Breast epithelium (tissue), 3 donors: ENCODE data around the gene ALG5.

ENCODE experiments used
- POLR2A ChIP-seq: fragments of 450-650 bp; IDR thresholded peaks from one replicate; pipeline ENCODE4 v1.6.1; 2016; ENCODE audit warnings: antibody characterized with exemption, mild to moderate bottlenecking, moderate library complexity
- TF ChIP-seq, protein P1 (sequence below), 3 donors: fragments of 450-650 bp; IDR thresholded peaks; one replicate each; pipeline ENCODE4 v1.5.1; 2016 to 2017; ENCODE audit warnings: antibody characterized with exemption in 3 of 3, mild to moderate bottlenecking in 3 of 3, moderate library complexity in 3 of 3

DNA sequence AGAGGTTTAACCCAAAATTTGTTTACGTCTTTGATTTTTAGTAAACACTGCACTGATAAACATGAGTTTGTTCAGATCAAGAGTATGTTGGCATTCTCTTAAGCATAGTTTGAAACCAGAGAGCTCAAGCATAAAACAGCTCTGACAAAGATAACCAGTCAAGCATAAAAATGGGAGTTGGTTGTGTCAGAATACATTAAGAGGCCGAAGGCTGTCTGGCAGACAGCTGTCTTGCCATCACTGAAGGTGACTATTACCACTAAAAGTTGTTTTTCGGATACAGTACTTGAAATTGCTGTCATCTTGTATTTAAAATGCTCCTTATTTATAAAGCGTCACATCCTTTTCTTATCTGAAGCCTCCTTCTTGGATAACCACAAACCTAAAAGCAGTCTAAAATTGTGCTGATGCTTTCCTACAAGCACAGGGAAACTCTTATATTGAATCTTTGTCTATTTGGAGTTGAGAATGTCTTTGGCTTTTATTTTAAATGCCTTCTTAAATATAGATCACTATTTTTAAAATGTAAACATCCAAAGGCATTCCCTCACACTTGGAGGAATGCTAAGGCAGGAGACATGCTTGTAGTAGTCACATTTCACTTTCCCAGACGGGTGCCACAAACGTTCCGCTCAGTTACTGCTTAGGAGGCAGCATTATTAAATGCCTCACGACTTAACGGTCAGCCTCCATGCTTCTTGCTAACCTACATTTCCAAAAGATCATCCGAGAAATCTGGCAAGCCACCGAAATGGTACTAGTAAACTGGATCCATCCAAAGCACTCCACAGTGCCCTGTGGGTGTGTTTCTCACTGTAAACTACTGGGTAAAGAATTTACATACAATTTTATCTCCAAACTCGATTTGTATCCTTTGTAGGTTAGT, 80.7 kb downstream of the ALG5 start:
- TF ChIP-seq, protein P1, sequence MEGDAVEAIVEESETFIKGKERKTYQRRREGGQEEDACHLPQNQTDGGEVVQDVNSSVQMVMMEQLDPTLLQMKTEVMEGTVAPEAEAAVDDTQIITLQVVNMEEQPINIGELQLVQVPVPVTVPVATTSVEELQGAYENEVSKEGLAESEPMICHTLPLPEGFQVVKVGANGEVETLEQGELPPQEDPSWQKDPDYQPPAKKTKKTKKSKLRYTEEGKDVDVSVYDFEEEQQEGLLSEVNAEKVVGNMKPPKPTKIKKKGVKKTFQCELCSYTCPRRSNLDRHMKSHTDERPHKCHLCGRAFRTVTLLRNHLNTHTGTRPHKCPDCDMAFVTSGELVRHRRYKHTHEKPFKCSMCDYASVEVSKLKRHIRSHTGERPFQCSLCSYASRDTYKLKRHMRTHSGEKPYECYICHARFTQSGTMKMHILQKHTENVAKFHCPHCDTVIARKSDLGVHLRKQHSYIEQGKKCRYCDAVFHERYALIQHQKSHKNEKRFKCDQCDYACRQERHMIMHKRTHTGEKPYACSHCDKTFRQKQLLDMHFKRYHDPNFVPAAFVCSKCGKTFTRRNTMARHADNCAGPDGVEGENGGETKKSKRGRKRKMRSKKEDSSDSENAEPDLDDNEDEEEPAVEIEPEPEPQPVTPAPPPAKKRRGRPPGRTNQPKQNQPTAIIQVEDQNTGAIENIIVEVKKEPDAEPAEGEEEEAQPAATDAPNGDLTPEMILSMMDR (IDR thresholded peaks at IDR 0.05): no peak
- TF ChIP-seq POLR2A: no peak
